NT2/D1 (cell line): ENCODE results near the gene CREB5.

Source experiments
- SUZ12 ChIP-seq: IDR thresholded peaks from 2 replicates; pipeline ENCODE4 v1.6.1; 2011; ENCODE audit not compliant: insufficient read length, insufficient read depth; ENCODE audit errors: extremely low read depth
- YY1 ChIP-seq: IDR thresholded peaks from 2 replicates; pipeline ENCODE4 v1.6.1; 2011; ENCODE audit not compliant: insufficient read length, insufficient read depth
- ZNF274 ChIP-seq: IDR thresholded peaks from 2 replicates; pipeline ENCODE4 v1.6.1; 2011; ENCODE audit warnings: mild to moderate bottlenecking, low read depth, low read length

DNA sequence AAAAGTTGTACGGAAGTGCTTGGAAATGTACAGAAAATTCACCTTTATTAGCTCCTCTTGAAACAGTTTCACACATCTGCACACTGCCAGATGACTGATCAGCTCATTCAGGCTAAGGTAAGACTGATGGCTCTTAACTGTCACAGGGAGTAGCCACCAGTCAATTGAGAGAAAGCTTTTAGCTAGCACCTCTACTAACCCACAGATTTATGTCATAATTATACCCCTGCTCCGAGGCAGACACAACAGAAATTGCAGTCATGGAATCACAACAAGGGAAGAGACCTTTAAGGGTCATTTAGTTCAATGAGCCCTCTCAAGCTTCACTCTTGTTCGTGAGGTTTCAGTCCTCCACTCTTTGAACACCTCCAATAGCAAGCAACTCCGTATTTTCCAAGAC is 310.4 kb downstream of the CREB5 start:
- no peak for TF ChIP-seq ZNF274
- TF ChIP-seq YY1 = no peak
- TF ChIP-seq SUZ12 = no peak
